DOHH2 (cell line): ENCODE measurements around the gene CD9.

Experiments used
- H3F3A ChIP-seq: fragments of 200-600 bp; sonication (generic), shearing (Covaris generic); 2 replicates; pipeline ENCODE4 v1.6.0; 2016; ENCODE audit warnings: antibody characterized with exemption, mild to moderate bottlenecking; ENCODE audit not compliant: control insufficient read depth, insufficient read depth
- H3K27ac ChIP-seq: fragments of 200-600 bp; sonication (generic); 2 replicates; pipeline ENCODE4 v1.5.1; 2014; ENCODE audit warnings: low read depth, mild to moderate bottlenecking, low read length, moderate library complexity
- H3K27me3 ChIP-seq: fragments of 200-600 bp; sonication (generic); 2 replicates; pipeline ENCODE4 v1.6.1; 2014; ENCODE audit warnings: mild to moderate bottlenecking, low read length, mixed read lengths; ENCODE audit not compliant: control insufficient read depth
- H3K36me3 ChIP-seq: fragments of 200-600 bp; sonication (generic); 2 replicates; pipeline ENCODE4 v1.6.1; 2014; ENCODE audit warnings: mild to moderate bottlenecking, low read length, moderate library complexity, mixed read lengths; ENCODE audit not compliant: control insufficient read depth
- H3K4me1 ChIP-seq: fragments of 200-600 bp; sonication (generic); 2 replicates; pipeline ENCODE4 v1.6.1; 2014; ENCODE audit warnings: mild to moderate bottlenecking, low read length, mixed read lengths; ENCODE audit not compliant: control insufficient read depth
- H3K4me2 ChIP-seq: fragments of 200-600 bp; sonication (generic); 2 replicates; pipeline ENCODE4 v1.6.0; 2014; ENCODE audit warnings: mild to moderate bottlenecking, low read length, moderate library complexity
- H3K4me3 ChIP-seq: fragments of 200-600 bp; sonication (generic); 2 replicates; pipeline ENCODE4 v1.5.1; 2014; ENCODE audit warnings: mild to moderate bottlenecking, low read length, mixed read lengths
- H3K79me2 ChIP-seq: fragments of 200-600 bp; sonication (generic); 2 replicates; pipeline ENCODE4 v1.6.1; 2014; ENCODE audit warnings: mild to moderate bottlenecking, low read length, mixed read lengths; ENCODE audit not compliant: control insufficient read depth
- H3K9me2 ChIP-seq: fragments of 200-600 bp; sonication (generic); replicated peaks from 2 replicates; pipeline ENCODE4 v1.6.1; 2014; ENCODE audit warnings: mild to moderate bottlenecking, low read length, mixed read lengths; ENCODE audit not compliant: control insufficient read depth
- H3K9me3 ChIP-seq: fragments of 200-600 bp; sonication (generic); 2 replicates; pipeline ENCODE4 v1.6.1; 2014; ENCODE audit warnings: antibody characterized with exemption, low read length, mixed read lengths; ENCODE audit not compliant: control insufficient read depth, insufficient read depth
- H4K20me1 ChIP-seq: fragments of 200-600 bp; sonication (generic); 2 replicates; pipeline ENCODE4 v1.6.0; 2014; ENCODE audit warnings: low read depth, mild to moderate bottlenecking, antibody characterized with exemption, low read length, moderate library complexity; ENCODE audit not compliant: control insufficient read depth, insufficient read depth
- EZH2phosphoT487 ChIP-seq: fragments of 200-600 bp; sonication (generic); IDR thresholded peaks from 2 replicates; pipeline ENCODE4 v1.6.1; 2017; ENCODE audit warnings: borderline replicate concordance, mild to moderate bottlenecking, antibody characterized with exemption, low read length, moderate library complexity, mixed read lengths
- TF ChIP-seq, protein P1 (sequence below): fragments of 200-600 bp; sonication (generic); IDR thresholded peaks from one replicate; pipeline ENCODE4 v1.5.1; 2014; ENCODE audit warnings: antibody characterized with exemption, mild to moderate bottlenecking, low read depth, low read length; ENCODE audit not compliant: poor library complexity, severe bottlenecking

CD9 gene

DNA sequence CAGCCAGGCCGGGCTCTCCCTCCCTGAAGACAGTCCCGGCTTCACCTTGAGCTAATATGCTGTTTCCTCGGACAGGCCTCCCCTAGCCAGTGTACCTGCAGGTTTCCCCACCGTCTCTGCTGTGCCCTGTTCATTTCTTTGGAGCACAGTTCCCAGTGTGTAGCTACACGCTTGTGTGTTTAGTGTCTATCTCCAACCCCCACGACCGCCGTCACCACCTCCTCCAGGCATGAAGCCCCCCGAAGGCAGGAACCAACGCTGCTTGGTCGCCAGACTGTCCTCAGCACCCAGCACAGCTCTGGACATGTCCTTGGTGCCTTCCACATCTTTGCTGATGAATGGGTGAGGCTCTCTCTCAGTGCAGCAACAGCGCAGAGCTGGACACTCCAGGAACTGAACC, 84.1 kb downstream of the CD9 start:
- no peak overlapping the region for H3K4me3 ChIP-seq
- H3K27ac ChIP-seq = no peak overlapping the region
- H3F3A ChIP-seq = no peaks in the 10 kb centered on the region
- peaks cover 8% of the 10 kb centered on the region for H3K27me3 ChIP-seq
- TF ChIP-seq EZH2phosphoT487 = no peak
- TF ChIP-seq, protein P1, sequence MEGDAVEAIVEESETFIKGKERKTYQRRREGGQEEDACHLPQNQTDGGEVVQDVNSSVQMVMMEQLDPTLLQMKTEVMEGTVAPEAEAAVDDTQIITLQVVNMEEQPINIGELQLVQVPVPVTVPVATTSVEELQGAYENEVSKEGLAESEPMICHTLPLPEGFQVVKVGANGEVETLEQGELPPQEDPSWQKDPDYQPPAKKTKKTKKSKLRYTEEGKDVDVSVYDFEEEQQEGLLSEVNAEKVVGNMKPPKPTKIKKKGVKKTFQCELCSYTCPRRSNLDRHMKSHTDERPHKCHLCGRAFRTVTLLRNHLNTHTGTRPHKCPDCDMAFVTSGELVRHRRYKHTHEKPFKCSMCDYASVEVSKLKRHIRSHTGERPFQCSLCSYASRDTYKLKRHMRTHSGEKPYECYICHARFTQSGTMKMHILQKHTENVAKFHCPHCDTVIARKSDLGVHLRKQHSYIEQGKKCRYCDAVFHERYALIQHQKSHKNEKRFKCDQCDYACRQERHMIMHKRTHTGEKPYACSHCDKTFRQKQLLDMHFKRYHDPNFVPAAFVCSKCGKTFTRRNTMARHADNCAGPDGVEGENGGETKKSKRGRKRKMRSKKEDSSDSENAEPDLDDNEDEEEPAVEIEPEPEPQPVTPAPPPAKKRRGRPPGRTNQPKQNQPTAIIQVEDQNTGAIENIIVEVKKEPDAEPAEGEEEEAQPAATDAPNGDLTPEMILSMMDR = no peak
- H4K20me1 ChIP-seq = 0 out of 2 replicates have a peak, but pooled peaks cover under 1% of the 10 kb centered on the region
- H3K4me1 ChIP-seq = peaks cover 6% of the 10 kb centered on the region
- H3K9me3 ChIP-seq = no peaks in the 10 kb centered on the region
- H3K9me2 ChIP-seq = no peaks in the 10 kb centered on the region
- no peaks in the 10 kb centered on the region for H3K79me2 ChIP-seq
- H3K36me3 ChIP-seq = no peaks in the 10 kb centered on the region
- H3K4me2 ChIP-seq = no peak overlapping the region

DNA sequence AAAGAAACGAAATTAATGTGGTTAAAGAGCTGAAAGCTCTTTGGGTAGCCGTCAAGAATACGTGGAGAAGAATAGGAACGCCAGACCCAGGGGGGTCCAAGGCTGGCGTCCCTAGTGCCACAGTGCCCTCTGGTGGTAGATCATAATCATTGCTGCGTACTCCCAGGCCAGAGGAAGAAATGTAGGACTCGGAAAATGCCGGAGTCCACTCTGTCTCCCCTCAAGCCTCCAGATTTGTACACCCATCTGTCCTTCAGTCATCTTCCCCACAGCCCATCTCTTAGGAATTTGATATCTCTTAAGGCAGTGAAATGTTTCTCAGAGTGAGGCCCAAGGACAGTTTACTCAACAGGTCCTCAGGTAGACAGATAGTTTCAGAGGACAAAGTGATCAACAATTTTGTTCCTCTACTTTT, 84.9 kb downstream of the CD9 start:
- Histone ChIP-seq H3K4me2 (no peak overlapping the region), H3K36me3 (no peaks in the 10 kb centered on the region), H3K9me3 (no peaks in the 10 kb centered on the region), H3K27ac (no peak overlapping the region), H3K4me1 (peaks cover 6% of the 10 kb centered on the region), H3K4me3 (no peak overlapping the region), H3K79me2 (no peaks in the 10 kb centered on the region), H4K20me1 (no peaks in the 10 kb centered on the region), H3F3A (no peaks in the 10 kb centered on the region), H3K27me3 (no peaks in the 10 kb centered on the region; the same call in 1 of the 2 replicates), H3K9me2 (no peaks in the 10 kb centered on the region)
- no peak for TF ChIP-seq EZH2phosphoT487
- TF ChIP-seq, protein P1 = peak; percentile 94

DNA sequence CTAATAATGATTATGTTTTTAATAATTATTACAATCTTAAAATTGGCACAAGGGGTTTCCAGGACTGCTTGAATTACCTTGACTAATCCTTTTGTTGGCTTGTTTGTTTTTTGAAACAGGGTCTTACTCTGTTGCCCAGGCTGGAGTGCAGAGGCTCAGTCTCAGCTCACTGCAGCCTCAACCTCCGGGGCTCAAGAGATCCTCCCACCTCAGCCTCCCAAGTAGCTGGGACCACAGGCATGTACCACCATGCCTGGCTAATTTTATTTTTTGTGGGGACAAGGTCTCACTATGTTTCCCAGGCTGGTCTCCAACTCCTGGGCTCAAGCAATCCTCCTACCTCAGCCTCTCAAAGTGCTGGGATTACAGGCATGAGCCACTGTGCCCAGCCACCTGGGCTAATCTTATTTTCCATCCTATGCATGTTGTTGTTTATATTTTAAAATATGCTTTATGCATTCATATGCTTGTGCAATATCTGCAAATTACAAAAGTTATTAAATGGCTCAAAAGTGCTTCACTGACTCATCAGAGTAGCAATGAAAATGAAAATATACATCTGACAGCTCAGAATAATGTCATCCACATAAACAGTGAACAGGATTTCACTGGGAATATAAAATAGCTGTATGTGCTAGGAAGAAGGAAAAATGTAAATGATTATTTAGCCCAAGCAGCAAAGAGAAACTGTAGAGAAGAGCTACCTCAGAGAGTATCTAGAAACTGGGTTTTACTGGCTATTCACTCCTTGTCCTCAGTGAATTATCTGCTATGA, 85.5 kb downstream of the CD9 start:
- Histone ChIP-seq H3F3A (no peaks in the 10 kb centered on the region), H3K27ac (no peak overlapping the region), H3K9me2 (no peaks in the 10 kb centered on the region), H3K27me3 (no peaks in the 10 kb centered on the region), H3K4me3 (no peak overlapping the region), H3K4me1 (peaks cover 6% of the 10 kb centered on the region), H3K4me2 (no peak overlapping the region), H4K20me1 (no peaks in the 10 kb centered on the region), H3K9me3 (no peaks in the 10 kb centered on the region), H3K79me2 (no peaks in the 10 kb centered on the region), H3K36me3 (no peaks in the 10 kb centered on the region)
- TF ChIP-seq, protein P1 = no peak
- no peak for TF ChIP-seq EZH2phosphoT487
